Type B pancreatic cell (in vitro differentiated cells): ENCODE measurements around the gene ADCY5. TPM values are rescaled to one million over a fixed set of nuclear protein-coding genes. Genes with fewer than 3 reads are reported as not detected.

Experiments
- DNase-seq: peaks from one replicate; pipeline ENCODE4 v3.0.0; 2021; ENCODE audit warnings: mixed read lengths; ENCODE audit not compliant: unreplicated experiment; ENCODE audit errors: extremely low spot score
- H3K27ac Mint-ChIP-seq: 2 replicates; pipeline ENCODE4 v1.8.0; 2021; ENCODE audit warnings: mild to moderate bottlenecking, mixed read lengths
- H3K27me3 Mint-ChIP-seq: 2 replicates; pipeline ENCODE4 v1.8.0; 2021; ENCODE audit warnings: mixed read lengths
- H3K36me3 Mint-ChIP-seq: 2 replicates; pipeline ENCODE4 v1.8.0; 2021; ENCODE audit warnings: mixed read lengths
- H3K4me1 Mint-ChIP-seq: one replicate; pipeline ENCODE4 v1.8.0; 2021; ENCODE audit warnings: mixed read lengths; ENCODE audit not compliant: unreplicated experiment
- H3K4me3 Mint-ChIP-seq: 2 replicates; pipeline ENCODE4 v1.8.0; 2021; ENCODE audit warnings: mild to moderate bottlenecking, mixed read lengths
- H3K9me3 Mint-ChIP-seq: 2 replicates; pipeline ENCODE4 v1.8.0; 2021; ENCODE audit warnings: mixed read lengths
- total RNA-seq: library from RNA; stranded (reverse); gene quantifications from 2 replicates; pipeline ENCODE4 v1.2.1, GENCODE V29; 2021; ENCODE audit warnings: low replicate concordance
- TF ChIP-seq, protein P1 (sequence below): fragments of 200-600 bp; sonication (generic); conservative IDR thresholded peaks from 2 replicates; pipeline ENCODE4 v1.5.0; 2021; ENCODE audit warnings: antibody characterized with exemption, mild to moderate bottlenecking

Gene ADCY5
- total RNA-seq, 1 donor from 2014 or later = 9.1 TPM

DNA sequence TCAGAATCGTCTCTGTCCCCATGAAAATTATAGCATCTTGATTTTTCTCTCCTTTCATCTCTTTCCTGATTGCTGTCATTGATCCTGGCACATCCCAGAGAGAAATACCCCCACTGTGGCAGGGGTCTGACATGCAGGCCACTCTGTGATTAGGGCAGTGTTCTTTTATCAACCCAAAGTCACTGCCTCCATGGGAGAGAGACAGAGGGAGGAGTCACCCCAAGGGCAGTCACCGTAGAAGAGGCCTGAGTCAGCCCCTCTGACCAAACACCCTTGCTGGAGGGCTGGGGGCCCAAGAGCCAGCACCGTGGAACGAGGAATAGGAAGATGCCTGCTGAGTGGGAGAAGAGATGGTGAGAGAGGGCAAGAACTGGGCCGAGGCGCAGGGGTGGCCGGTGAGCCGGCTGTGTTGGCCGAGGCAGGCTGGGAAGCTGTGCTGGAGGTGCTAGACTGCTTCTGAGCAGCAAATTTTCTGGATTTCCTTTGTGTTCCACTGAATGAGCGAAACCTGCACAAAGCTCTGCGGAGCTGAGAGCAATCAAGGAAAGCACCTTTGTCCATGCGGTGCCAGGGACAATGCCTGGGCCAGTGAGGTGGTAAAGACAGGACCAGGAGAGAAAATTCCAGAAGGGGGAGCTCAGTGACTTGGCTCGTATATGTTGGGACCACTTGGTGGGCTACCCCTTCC lies 103.8 kb downstream of the ADCY5 start:
- TF ChIP-seq, protein P1, sequence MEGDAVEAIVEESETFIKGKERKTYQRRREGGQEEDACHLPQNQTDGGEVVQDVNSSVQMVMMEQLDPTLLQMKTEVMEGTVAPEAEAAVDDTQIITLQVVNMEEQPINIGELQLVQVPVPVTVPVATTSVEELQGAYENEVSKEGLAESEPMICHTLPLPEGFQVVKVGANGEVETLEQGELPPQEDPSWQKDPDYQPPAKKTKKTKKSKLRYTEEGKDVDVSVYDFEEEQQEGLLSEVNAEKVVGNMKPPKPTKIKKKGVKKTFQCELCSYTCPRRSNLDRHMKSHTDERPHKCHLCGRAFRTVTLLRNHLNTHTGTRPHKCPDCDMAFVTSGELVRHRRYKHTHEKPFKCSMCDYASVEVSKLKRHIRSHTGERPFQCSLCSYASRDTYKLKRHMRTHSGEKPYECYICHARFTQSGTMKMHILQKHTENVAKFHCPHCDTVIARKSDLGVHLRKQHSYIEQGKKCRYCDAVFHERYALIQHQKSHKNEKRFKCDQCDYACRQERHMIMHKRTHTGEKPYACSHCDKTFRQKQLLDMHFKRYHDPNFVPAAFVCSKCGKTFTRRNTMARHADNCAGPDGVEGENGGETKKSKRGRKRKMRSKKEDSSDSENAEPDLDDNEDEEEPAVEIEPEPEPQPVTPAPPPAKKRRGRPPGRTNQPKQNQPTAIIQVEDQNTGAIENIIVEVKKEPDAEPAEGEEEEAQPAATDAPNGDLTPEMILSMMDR = no peak
- H3K4me1 Mint-ChIP-seq = peaks cover 32% of the 10 kb centered on the region
- H3K27me3 Mint-ChIP-seq = peaks cover 8% of the 10 kb centered on the region
- no peak for DNase-seq
- H3K4me3 Mint-ChIP-seq = no peak overlapping the region
- H3K36me3 Mint-ChIP-seq = no peaks in the 10 kb centered on the region
- no peaks in the 10 kb centered on the region for H3K9me3 Mint-ChIP-seq
- no peak overlapping the region for H3K27ac Mint-ChIP-seq

DNA sequence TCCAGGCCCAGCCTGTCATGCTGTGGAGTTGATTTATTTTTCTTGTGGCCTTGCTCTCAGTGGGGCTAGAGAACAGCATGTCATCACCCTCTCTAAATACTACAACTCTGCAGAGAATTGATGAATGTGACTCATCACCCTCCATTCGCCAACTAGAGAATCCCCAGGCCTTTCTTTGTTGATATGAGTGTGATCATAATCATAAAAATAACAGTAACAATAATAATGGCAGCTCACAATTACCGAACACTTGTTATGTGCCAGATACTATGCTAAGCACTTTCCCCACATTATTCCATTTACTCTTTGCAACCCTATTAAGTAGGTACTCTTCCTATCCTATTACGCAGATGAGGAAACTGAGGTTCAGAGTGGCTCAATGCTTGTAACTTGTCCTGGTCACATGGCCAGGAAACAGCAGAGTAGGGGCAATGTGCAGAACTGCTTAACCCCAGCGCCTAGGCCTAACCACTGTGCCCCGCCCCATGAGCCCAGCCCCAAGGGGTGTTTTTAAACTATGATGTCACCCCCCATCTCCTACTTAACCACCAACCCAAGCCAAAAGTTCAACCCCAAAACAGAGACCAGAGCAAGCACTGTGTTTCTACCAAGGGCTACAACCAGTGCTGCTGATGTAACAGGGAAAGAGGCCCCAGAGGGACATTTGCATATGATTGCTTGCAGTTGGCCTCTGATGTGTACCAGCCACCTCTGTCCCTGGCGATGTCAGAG lies 104.5 kb downstream of the ADCY5 start:
- H3K4me1 Mint-ChIP-seq = peaks cover 24% of the 10 kb centered on the region
- no peak overlapping the region for H3K27ac Mint-ChIP-seq
- H3K9me3 Mint-ChIP-seq = no peaks in the 10 kb centered on the region
- H3K27me3 Mint-ChIP-seq = peaks cover 4% of the 10 kb centered on the region
- DNase-seq = no peak
- TF ChIP-seq, protein P1 = no peak
- H3K36me3 Mint-ChIP-seq = no peaks in the 10 kb centered on the region
- no peak overlapping the region for H3K4me3 Mint-ChIP-seq

DNA sequence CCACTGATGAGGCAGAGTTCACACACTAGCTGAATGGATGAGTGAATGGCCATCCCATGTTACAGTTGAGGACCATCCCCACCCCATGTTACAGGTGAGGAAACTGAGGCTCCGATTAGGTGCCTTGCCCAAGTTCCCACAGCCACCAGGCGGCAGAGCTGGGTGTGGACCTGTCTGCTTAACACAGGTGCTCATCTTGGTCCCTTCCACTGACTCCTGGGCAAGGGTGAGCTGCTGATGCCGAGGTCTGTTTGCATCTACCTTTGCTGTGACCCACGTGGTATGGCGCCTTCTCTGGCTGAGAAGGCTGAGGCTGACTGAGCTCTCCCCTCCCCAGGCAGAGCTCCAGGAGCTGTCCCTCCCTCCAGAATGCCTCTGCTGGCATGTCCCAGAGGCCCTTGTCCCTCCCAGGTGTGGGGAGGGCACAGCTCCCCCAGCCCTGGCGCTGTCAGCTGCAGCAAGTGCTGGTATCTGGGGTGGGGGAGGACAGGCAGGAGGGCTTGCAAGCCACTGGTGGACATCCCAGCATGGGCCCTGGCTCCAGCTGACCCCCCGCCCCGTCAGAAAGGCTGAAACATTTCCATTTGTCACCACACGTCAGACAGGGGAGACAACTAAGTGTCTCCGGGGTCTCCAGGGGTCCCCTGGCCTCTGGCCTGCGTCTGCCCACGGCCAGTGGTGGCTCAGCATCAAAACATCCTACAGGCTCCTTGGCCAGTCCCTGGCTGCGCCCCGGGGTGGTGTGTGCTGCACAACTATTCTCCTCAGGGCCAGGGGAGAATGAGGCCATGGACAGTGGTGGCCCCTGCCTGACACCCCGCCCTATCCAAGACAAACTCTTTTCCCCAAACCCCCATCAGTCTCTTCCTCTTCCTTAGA lies 105.4 kb downstream of the ADCY5 start:
- Mint-ChIP-seq H3K4me1 (peaks cover 20% of the 10 kb centered on the region), H3K27ac (no peak overlapping the region), H3K36me3 (no peaks in the 10 kb centered on the region), H3K27me3 (no peaks in the 10 kb centered on the region), H3K4me3 (no peak overlapping the region), H3K9me3 (no peaks in the 10 kb centered on the region)
- TF ChIP-seq, protein P1 = no peak
- DNase-seq = no peak

DNA sequence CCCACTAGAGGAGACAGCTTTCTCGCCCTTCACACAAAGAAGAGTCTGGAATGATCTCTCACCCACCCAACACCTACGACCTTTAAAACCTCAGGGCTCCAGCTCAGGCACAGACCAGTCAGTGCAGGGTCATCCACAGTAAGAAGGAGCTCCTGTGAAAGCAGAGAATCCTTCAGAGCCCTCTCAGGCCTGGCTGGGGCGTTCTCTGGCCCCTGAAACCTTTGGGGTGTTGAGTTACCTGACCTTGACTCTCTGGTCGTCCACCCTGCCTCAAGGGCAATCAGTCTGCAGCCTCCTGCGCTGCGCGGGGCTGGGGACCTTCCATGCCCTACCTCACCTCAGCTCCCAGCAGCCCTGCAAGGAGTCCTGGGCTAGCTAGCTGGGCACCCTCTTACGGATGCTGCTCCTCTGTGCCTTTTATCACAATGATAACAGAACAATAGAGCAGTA lies 106.2 kb downstream of the ADCY5 start:
- H3K4me1 Mint-ChIP-seq = peaks cover 20% of the 10 kb centered on the region
- H3K36me3 Mint-ChIP-seq = no peaks in the 10 kb centered on the region
- H3K9me3 Mint-ChIP-seq = no peaks in the 10 kb centered on the region
- DNase-seq = no peak
- no peak overlapping the region for H3K4me3 Mint-ChIP-seq
- H3K27me3 Mint-ChIP-seq = no peaks in the 10 kb centered on the region
- TF ChIP-seq, protein P1 = no peak
- H3K27ac Mint-ChIP-seq = no peak overlapping the region

DNA sequence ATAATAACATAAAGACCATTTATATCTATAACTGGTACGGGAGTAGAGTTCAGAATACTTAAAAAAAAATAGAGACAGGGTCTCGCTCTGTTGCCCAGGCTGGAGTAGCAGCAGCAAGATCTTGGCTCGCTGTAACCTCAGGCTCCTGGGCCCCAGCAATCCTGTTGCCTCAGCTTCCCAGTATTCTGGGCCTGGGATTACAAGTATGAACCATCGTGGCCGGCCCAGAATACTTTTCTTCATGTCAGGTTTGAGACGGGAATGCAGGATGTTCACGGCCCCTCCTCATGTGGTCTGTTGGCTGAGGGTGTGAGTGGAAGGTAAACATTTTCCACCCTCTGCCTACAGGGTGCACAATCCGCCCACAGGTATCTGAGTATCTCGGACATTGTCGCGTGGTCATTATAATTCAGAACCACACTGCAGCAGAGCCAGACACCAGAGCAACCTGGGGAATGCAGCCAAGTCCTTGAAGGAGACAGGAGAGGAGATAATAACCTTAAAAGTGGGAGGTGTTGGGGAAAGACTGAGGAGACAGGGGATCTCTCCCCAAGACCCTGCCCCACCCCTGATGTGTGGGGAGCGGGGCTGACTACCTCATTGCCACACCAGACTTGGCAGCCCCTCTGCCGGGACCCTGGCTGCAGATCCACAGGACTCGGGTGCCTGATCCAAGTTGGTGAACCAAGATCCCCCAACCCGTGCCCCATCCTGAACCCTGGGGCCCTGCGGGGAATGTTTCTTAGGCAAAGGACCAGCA lies 106.8 kb downstream of the ADCY5 start:
- H3K27ac Mint-ChIP-seq = no peak overlapping the region
- H3K4me1 Mint-ChIP-seq = peaks cover 20% of the 10 kb centered on the region
- no peaks in the 10 kb centered on the region for H3K9me3 Mint-ChIP-seq
- H3K36me3 Mint-ChIP-seq = no peaks in the 10 kb centered on the region
- no peaks in the 10 kb centered on the region for H3K27me3 Mint-ChIP-seq
- H3K4me3 Mint-ChIP-seq = no peak overlapping the region
- TF ChIP-seq, protein P1 = no peak
- DNase-seq = no peak
